ENCODE results near the gene GTF3C2. TPM values are rescaled to one million over a fixed set of nuclear protein-coding genes. Genes with fewer than 3 reads are reported as not detected.

Gene GTF3C2
- total RNA-seq, 1 experiment from 2014 or later: 79.0 TPM

DNA sequence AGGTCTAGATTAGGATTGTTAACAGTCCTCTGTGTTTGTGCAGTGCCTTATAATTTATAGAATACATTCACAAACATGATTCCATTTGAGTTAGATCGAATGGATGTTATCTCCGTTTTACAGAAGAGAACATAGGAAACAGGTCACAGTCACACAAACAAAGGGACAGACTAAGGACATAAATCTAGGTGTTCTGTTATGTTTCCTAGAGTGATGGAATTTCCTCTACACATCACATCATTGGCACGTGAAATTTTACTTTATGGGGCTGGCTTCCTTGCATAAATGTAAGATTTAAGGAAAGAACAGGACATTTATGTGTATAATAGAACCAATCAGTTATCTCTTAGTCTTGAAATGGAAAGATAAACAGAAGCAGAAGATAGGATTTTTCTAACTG lies 68.0 kb downstream of the GTF3C2 start:
- H3K27me3 ChIP-seq (ENCODE audit: low read length): no peaks in the 10 kb centered on the region
- no peak for DNase-seq
- no peaks in the 10 kb centered on the region for H4K20me1 ChIP-seq (ENCODE audit: insufficient read depth, low read depth, low read length)
- no peaks in the 10 kb centered on the region for H3K79me2 ChIP-seq (ENCODE audit: low read length)
- no peaks in the 10 kb centered on the region for H3K36me3 ChIP-seq (ENCODE audit: insufficient read depth, low read length)
- no peak overlapping the region for H3K4me3 ChIP-seq (ENCODE audit: low read length)
- no peaks in the 10 kb centered on the region for H3K9me2 ChIP-seq (replicated peaks; ENCODE audit: insufficient read depth, low read length)
- H3K4me1 ChIP-seq (ENCODE audit: low read length): peaks cover 12% of the 10 kb centered on the region
- H3K27ac ChIP-seq (ENCODE audit: low read length): no peak overlapping the region
- no peak overlapping the region for H3K4me2 ChIP-seq (ENCODE audit: low read depth, low read length, poor library complexity, severe bottlenecking)
- no peak overlapping the region for H3K9ac ChIP-seq (ENCODE audit: low read length)
- no peaks in the 10 kb centered on the region for H3K9me3 ChIP-seq (ENCODE audit: low read length)
- no peak overlapping the region for H2AFZ ChIP-seq (ENCODE audit: low read length)

DNA sequence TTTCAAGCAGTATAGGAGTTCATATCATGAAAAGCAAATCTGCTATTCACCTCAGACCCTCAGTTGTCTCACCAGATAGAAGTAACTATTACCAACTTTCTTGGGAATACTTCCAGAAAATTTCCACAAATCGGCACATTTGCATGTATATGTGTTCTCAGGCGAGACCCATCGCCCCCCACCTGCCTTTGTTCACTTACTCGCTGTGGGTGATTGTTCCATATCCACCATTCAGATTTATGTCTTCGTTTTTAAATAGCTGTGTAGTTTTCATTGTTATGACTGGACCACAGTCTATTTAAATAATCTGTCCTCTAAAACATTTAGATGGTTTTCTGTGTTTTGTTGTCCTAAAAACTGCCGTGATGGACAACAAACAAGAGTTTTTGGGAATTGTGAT lies 71.1 kb downstream of the GTF3C2 start:
- no peaks in the 10 kb centered on the region; the same call in 1 of the 2 replicates for H3K27me3 ChIP-seq (ENCODE audit: low read length)
- H3K4me2 ChIP-seq (ENCODE audit: low read depth, low read length, poor library complexity, severe bottlenecking): no peak overlapping the region
- no peak overlapping the region for H2AFZ ChIP-seq (ENCODE audit: low read length)
- H3K9ac ChIP-seq (ENCODE audit: low read length): no peak overlapping the region
- H3K4me1 ChIP-seq (ENCODE audit: low read length): no peaks in the 10 kb centered on the region
- H3K27ac ChIP-seq (ENCODE audit: low read length): no peak overlapping the region
- H3K9me3 ChIP-seq (ENCODE audit: low read length): no peaks in the 10 kb centered on the region
- H3K9me2 ChIP-seq (replicated peaks; ENCODE audit: insufficient read depth, low read length): no peaks in the 10 kb centered on the region
- H3K36me3 ChIP-seq (ENCODE audit: insufficient read depth, low read length): no peaks in the 10 kb centered on the region
- DNase-seq: no peak
- H3K79me2 ChIP-seq (ENCODE audit: low read length): no peaks in the 10 kb centered on the region
- no peak overlapping the region for H3K4me3 ChIP-seq (ENCODE audit: low read length)
- H4K20me1 ChIP-seq (ENCODE audit: insufficient read depth, low read depth, low read length): no peaks in the 10 kb centered on the region

DNA sequence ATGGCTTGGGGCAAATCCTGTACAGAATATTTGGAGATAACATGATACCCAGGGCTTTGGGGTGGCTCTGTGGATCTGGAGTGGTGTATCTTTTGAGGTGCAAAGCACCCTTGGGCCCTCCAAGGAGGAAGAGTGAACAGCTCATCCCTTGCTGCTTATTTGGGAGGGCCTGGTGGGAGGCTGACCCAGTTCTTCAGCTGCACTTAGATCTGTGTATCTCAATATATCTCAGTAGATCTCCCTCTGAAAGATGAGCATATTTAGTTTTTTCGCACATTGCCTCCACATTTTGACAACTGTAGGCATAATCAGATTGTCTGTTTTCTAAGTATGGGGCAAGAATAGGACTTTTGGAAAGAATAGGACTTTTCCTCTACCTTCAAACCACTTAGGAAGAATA lies 71.6 kb downstream of the GTF3C2 start:
- Histone ChIP-seq H3K27ac (ENCODE audit: low read length) (no peak overlapping the region), H3K79me2 (ENCODE audit: low read length) (no peaks in the 10 kb centered on the region), H3K27me3 (ENCODE audit: low read length) (no peaks in the 10 kb centered on the region; the same call in 1 of the 2 replicates), H3K9me3 (ENCODE audit: low read length) (no peaks in the 10 kb centered on the region), H3K4me1 (ENCODE audit: low read length) (no peaks in the 10 kb centered on the region), H3K9me2 (replicated peaks; ENCODE audit: insufficient read depth, low read length) (no peaks in the 10 kb centered on the region), H3K4me2 (ENCODE audit: low read depth, low read length, poor library complexity, severe bottlenecking) (no peak overlapping the region), H3K36me3 (ENCODE audit: insufficient read depth, low read length) (no peaks in the 10 kb centered on the region), H3K9ac (ENCODE audit: low read length) (no peak overlapping the region), H2AFZ (ENCODE audit: low read length) (no peak overlapping the region), H3K4me3 (ENCODE audit: low read length) (no peak overlapping the region), H4K20me1 (ENCODE audit: insufficient read depth, low read depth, low read length) (no peaks in the 10 kb centered on the region)
- DNase-seq: no peak

DNA sequence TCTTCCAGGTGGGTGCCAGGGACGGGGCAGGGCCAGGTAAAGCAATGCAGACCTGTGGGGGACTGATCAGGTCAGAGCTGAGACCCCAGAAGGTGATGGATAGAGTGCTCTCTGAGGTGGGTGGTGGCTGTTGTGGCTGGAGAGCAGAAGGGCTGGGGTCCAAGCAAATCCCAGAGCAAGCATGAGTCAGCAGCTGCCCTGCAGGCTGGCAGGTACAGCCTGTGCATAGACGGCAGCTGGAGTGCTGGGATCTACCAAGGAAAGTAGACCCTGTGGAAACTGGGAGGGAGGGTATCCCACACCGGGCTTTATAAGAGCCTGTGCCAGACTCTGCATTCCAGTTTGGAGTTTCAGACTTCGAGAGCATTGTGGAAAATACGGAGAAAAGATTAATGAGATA lies 73.7 kb downstream of the GTF3C2 start:
- no peak overlapping the region for H3K4me2 ChIP-seq (ENCODE audit: low read depth, low read length, poor library complexity, severe bottlenecking)
- no peaks in the 10 kb centered on the region; the same call in 1 of the 2 replicates for H3K27me3 ChIP-seq (ENCODE audit: low read length)
- no peaks in the 10 kb centered on the region for H3K9me3 ChIP-seq (ENCODE audit: low read length)
- H4K20me1 ChIP-seq (ENCODE audit: insufficient read depth, low read depth, low read length): no peaks in the 10 kb centered on the region
- H2AFZ ChIP-seq (ENCODE audit: low read length): no peak overlapping the region
- DNase-seq: no peak
- H3K4me1 ChIP-seq (ENCODE audit: low read length): no peaks in the 10 kb centered on the region
- H3K4me3 ChIP-seq (ENCODE audit: low read length): no peak overlapping the region
- H3K27ac ChIP-seq (ENCODE audit: low read length): no peak overlapping the region
- H3K9ac ChIP-seq (ENCODE audit: low read length): no peak overlapping the region
- no peaks in the 10 kb centered on the region for H3K9me2 ChIP-seq (replicated peaks; ENCODE audit: insufficient read depth, low read length)
- no peaks in the 10 kb centered on the region for H3K36me3 ChIP-seq (ENCODE audit: insufficient read depth, low read length)
- H3K79me2 ChIP-seq (ENCODE audit: low read length): no peaks in the 10 kb centered on the region

DNA sequence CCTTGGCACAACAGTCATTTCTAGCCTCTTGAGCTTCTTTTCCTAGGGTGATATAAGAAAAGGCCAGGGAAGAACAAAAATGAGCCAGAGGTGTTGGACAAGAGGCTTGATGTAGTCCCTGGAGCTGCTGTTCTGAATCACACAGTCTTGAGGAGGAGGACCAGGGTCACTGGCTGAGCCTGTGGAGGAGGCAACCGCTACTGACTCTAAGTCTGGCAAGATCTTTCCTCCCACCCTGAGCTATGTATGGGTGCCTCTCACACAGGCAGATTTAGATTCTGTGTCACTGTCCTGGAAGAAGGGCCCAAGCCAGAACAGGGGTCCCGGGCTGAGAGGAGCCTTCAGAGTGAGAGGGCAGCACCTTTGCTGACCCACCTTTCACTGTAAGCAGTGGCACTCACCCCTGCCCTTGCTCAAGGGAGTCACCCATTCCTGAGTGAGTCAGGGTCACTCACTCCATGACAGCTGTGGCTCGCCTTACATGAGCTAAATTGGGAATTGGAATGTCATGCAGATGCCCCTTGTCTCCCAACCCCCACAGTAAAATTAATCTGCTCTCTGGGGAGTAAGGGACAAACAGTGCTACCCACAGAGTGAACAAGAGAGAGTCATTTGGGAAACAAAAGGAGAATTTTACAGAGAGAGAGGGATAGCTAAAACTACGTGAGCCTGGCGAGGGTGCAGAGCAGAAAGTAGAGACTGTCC lies 74.6 kb downstream of the GTF3C2 start, which contains the start of gene TRIM54:
Gene TRIM54, plus strand, starts transcription at position 575 of the 705 bp plus-strand sequence. CDS start 303 bp downstream, outside the sequence.
- Histone ChIP-seq H3K36me3 (ENCODE audit: insufficient read depth, low read length) (no peaks in the 10 kb centered on the region), H4K20me1 (ENCODE audit: insufficient read depth, low read depth, low read length) (no peaks in the 10 kb centered on the region), H3K9me2 (replicated peaks; ENCODE audit: insufficient read depth, low read length) (no peaks in the 10 kb centered on the region), H3K79me2 (ENCODE audit: low read length) (no peaks in the 10 kb centered on the region), H3K27ac (ENCODE audit: low read length) (no peak within 1 kb of the TSS), H3K4me3 (ENCODE audit: low read length) (no peak within 1 kb of the TSS), H3K9me3 (ENCODE audit: low read length) (no peaks in the 10 kb centered on the region), H3K9ac (ENCODE audit: low read length) (no peak within 1 kb of the TSS), H3K4me2 (ENCODE audit: low read depth, low read length, poor library complexity, severe bottlenecking) (no peak within 1 kb of the TSS), H2AFZ (ENCODE audit: low read length) (no peak within 1 kb of the TSS), H3K4me1 (ENCODE audit: low read length) (no peaks in the 10 kb centered on the region), H3K27me3 (ENCODE audit: low read length) (no peaks in the 10 kb centered on the region; the same call in 1 of the 2 replicates)
- no peak for DNase-seq

DNA sequence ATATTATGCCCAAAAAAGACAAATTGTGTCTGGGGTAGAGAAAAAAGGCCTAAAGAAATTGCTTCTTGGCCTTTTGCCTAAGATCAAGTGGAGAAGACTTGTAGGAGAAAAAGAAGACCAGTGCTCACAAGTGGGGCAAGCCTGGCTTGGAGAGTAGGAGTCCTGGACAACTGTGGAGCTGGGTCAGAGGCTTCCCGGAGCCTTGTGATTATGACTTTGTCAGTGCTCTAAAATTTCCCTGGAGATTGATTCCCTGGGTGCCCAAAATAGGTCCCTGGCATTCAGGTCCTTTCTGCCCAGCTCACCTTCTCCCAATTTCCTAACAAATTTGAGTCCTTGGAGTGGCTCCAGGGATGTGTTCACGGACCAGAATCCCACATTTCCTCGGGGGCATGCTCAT lies 75.1 kb downstream of the GTF3C2 start:
- no peak overlapping the region for H2AFZ ChIP-seq (ENCODE audit: low read length)
- H3K27ac ChIP-seq (ENCODE audit: low read length): no peak overlapping the region
- no peaks in the 10 kb centered on the region; the same call in 1 of the 2 replicates for H3K27me3 ChIP-seq (ENCODE audit: low read length)
- no peaks in the 10 kb centered on the region for H3K79me2 ChIP-seq (ENCODE audit: low read length)
- no peaks in the 10 kb centered on the region for H3K9me3 ChIP-seq (ENCODE audit: low read length)
- H3K9me2 ChIP-seq (replicated peaks; ENCODE audit: insufficient read depth, low read length): no peaks in the 10 kb centered on the region
- H3K4me3 ChIP-seq (ENCODE audit: low read length): no peak overlapping the region
- no peak overlapping the region for H3K4me2 ChIP-seq (ENCODE audit: low read depth, low read length, poor library complexity, severe bottlenecking)
- H3K9ac ChIP-seq (ENCODE audit: low read length): no peak overlapping the region
- H4K20me1 ChIP-seq (ENCODE audit: insufficient read depth, low read depth, low read length): no peaks in the 10 kb centered on the region
- no peaks in the 10 kb centered on the region for H3K36me3 ChIP-seq (ENCODE audit: insufficient read depth, low read length)
- no peak for DNase-seq
- H3K4me1 ChIP-seq (ENCODE audit: low read length): no peaks in the 10 kb centered on the region

DNA sequence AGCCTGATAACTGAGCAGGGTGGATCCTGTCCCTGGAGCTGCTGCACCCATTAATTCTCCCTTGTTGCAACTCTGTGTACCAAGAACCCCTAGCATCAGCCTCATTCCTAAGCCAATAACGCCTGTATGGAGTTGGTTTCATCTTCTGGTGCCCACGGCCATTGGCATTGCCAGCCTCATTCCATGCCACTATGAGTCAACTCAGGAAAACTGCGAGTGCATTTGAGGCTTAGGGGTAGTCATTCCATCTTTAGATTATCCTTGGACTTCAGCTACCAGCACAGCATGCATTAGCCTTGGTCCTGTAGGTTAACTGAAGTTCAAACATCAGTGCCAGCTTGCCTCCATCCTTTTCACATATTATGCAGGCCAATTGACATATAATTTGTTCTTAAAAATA lies 75.7 kb downstream of the GTF3C2 start:
- Histone ChIP-seq H3K9ac (ENCODE audit: low read length) (no peak overlapping the region), H2AFZ (ENCODE audit: low read length) (no peak overlapping the region), H3K27ac (ENCODE audit: low read length) (no peak overlapping the region), H3K9me3 (ENCODE audit: low read length) (no peaks in the 10 kb centered on the region), H3K9me2 (replicated peaks; ENCODE audit: insufficient read depth, low read length) (no peaks in the 10 kb centered on the region), H3K36me3 (ENCODE audit: insufficient read depth, low read length) (no peaks in the 10 kb centered on the region), H3K79me2 (ENCODE audit: low read length) (no peaks in the 10 kb centered on the region), H3K27me3 (ENCODE audit: low read length) (no peaks in the 10 kb centered on the region; the same call in 1 of the 2 replicates), H4K20me1 (ENCODE audit: insufficient read depth, low read depth, low read length) (no peaks in the 10 kb centered on the region), H3K4me1 (ENCODE audit: low read length) (no peaks in the 10 kb centered on the region), H3K4me2 (ENCODE audit: low read depth, low read length, poor library complexity, severe bottlenecking) (no peak overlapping the region), H3K4me3 (ENCODE audit: low read length) (no peak overlapping the region)
- DNase-seq: no peak

DNA sequence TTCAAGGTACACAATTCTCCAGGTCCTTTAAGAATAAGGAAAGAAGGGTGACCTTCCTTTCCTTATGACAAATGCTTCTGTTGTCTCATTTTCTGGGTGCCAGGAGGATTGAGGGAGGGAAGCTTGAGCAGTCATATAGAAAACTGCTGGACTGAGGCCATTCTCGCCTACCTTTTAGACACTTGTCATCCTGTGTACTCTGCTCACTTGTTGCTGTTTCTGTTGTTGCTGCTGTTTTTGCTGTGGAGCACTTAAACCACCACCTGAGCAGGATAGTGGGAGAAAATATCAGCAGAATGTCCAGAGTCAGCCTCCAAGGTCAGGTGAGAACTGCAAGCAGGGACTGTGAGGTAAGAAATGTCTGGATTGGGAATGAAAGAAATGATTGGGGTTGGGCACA lies 78.6 kb downstream of the GTF3C2 start:
- H3K4me3 ChIP-seq (ENCODE audit: low read length): no peak overlapping the region
- no peak overlapping the region for H3K4me2 ChIP-seq (ENCODE audit: low read depth, low read length, poor library complexity, severe bottlenecking)
- H3K9me3 ChIP-seq (ENCODE audit: low read length): no peaks in the 10 kb centered on the region
- DNase-seq: no peak
- H3K27ac ChIP-seq (ENCODE audit: low read length): no peak overlapping the region
- H3K79me2 ChIP-seq (ENCODE audit: low read length): no peaks in the 10 kb centered on the region
- no peaks in the 10 kb centered on the region; the same call in 1 of the 2 replicates for H3K27me3 ChIP-seq (ENCODE audit: low read length)
- H3K9me2 ChIP-seq (replicated peaks; ENCODE audit: insufficient read depth, low read length): no peaks in the 10 kb centered on the region
- H2AFZ ChIP-seq (ENCODE audit: low read length): no peak overlapping the region
- H3K9ac ChIP-seq (ENCODE audit: low read length): no peak overlapping the region
- H3K36me3 ChIP-seq (ENCODE audit: insufficient read depth, low read length): no peaks in the 10 kb centered on the region
- H4K20me1 ChIP-seq (ENCODE audit: insufficient read depth, low read depth, low read length): no peaks in the 10 kb centered on the region
- H3K4me1 ChIP-seq (ENCODE audit: low read length): no peaks in the 10 kb centered on the region

All from Karpas-422 (cell line).